ENCODE measurements around the gene MEF2A.

GRCh38 chr15:99752556-99752955 lies 186.8 kb downstream of the MEF2A start:
- TF ChIP-seq, protein P1, sequence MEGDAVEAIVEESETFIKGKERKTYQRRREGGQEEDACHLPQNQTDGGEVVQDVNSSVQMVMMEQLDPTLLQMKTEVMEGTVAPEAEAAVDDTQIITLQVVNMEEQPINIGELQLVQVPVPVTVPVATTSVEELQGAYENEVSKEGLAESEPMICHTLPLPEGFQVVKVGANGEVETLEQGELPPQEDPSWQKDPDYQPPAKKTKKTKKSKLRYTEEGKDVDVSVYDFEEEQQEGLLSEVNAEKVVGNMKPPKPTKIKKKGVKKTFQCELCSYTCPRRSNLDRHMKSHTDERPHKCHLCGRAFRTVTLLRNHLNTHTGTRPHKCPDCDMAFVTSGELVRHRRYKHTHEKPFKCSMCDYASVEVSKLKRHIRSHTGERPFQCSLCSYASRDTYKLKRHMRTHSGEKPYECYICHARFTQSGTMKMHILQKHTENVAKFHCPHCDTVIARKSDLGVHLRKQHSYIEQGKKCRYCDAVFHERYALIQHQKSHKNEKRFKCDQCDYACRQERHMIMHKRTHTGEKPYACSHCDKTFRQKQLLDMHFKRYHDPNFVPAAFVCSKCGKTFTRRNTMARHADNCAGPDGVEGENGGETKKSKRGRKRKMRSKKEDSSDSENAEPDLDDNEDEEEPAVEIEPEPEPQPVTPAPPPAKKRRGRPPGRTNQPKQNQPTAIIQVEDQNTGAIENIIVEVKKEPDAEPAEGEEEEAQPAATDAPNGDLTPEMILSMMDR (IDR thresholded peaks at IDR 0.05; ENCODE audit: low read length), result no peak
- no peak for TF ChIP-seq EZH2 (IDR thresholded peaks at IDR 0.05; ENCODE audit: borderline replicate concordance, low read length)

Measured in OCI-LY1 (cell line).